Glomerular visceral epithelial cell (primary cell): Measurements from ENCODE around the gene CDH2.

ENCODE experiments used
- DNase-seq: peaks from one replicate; pipeline ENCODE4 v3.0.0-alpha.2; 2016; ENCODE audit errors: extremely low spot score

CDH2 gene

GRCh38 chr18:28044036-28044435 is 132.9 kb downstream of the CDH2 start:
- DNase-seq = no peak

- peak; percentile 58 for DNase-seq
Observed at GRCh38 chr18:28043631-28044030, 133.3 kb downstream of the CDH2 start.

- DNase-seq = peak; percentile 66
Observed at GRCh38 chr18:28041366-28041765, 135.6 kb downstream of the CDH2 start.

DNA sequence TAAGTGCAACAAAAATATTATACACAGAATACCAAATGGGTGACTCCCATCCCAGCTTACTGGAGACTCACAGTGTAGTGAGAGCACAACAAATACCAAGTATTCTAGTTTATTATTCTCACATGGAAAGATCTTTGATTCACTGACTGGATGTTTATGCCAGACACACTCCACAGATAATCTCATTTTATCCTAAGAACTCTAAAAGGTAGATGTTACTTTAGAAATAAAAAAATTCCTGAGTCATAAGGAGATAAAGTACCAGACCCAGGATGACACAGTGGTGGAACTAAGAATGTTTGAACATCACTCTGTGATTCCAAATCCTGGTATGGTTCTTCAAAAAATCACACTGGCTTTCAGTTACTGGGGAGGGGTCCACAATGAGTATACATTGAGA is 136.2 kb downstream of the CDH2 start:
- DNase-seq = no peak

- DNase-seq = no peak
Observed at GRCh38 chr18:28040211-28040610, 136.7 kb downstream of the CDH2 start.

DNA sequence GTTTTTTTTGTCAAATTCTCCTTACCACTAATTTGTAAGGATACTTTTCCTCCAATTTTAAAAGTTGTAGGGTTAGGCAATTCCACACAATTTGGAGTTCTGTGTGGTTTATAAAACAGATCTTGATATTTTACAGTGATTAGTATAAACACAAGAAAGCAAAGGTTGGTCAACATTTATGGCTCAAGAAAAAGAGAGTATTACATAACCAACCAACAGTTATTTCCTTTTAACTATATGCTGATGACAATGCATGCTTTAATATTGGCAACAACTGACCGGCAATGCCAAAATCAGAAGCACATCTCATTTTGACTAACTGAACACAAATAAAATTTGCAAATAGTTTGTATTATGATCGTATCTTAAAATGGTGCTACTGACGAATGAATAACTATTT is 137.2 kb downstream of the CDH2 start:
- DNase-seq = no peak

GRCh38 chr18:28039078-28039477 is 137.9 kb downstream of the CDH2 start:
- peak; percentile 54 for DNase-seq

- no peak for DNase-seq
Observed at GRCh38 chr18:28036488-28036887, 140.4 kb downstream of the CDH2 start.

- no peak for DNase-seq
Observed at GRCh38 chr18:28034567-28034966, 142.4 kb downstream of the CDH2 start.

GRCh38 chr18:28032177-28032576 is 144.8 kb downstream of the CDH2 start:
- peak; percentile 15 for DNase-seq

- DNase-seq = no peak
Observed at GRCh38 chr18:28030458-28030857, 146.5 kb downstream of the CDH2 start.

DNA sequence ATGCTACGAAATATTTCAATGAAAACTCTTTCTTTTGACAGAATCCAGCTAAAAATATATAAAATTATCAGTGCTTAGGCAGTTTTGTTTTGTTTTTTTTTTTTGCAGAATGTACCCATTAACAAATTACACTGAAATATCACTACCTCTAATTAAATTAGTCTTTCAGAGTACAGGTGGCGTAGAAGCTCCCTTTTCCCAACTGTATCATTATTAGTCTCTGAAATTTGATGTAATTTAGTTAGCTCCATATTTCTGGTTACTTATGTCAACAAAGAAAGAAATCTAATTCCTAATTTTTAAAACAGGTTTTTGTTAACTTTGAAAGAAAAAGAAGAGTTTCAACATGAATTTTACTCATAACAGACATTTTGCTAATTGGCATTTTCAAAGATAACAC is 149.2 kb downstream of the CDH2 start:
- no peak for DNase-seq

GRCh38 chr18:28019425-28020108 is 157.4 kb downstream of the CDH2 start:
- no peak for DNase-seq

DNA sequence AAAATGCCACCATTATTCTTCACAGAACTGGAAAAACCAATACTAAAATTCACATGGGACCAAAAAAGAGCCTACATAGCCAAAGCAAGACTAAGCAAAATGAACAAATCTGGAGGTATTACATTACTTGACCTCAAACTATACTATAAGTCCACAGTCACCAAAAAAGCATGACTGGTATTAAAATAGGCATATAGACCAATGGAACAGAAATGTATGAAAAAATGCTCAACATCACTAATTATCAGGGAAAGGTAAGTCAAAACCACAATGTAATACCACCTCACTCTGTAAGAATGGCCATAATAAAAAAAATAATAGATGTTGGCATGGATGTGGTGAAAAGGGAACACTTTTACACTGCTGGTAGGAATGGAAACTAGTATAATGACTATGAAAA is 158.6 kb downstream of the CDH2 start:
- DNase-seq = no peak

GRCh38 chr18:28015671-28016070 is 161.3 kb downstream of the CDH2 start:
- DNase-seq = no peak

GRCh38 chr18:28013066-28013465 is 163.9 kb downstream of the CDH2 start:
- no peak for DNase-seq

GRCh38 chr18:28012336-28012735 is 164.6 kb downstream of the CDH2 start:
- DNase-seq = no peak

DNA sequence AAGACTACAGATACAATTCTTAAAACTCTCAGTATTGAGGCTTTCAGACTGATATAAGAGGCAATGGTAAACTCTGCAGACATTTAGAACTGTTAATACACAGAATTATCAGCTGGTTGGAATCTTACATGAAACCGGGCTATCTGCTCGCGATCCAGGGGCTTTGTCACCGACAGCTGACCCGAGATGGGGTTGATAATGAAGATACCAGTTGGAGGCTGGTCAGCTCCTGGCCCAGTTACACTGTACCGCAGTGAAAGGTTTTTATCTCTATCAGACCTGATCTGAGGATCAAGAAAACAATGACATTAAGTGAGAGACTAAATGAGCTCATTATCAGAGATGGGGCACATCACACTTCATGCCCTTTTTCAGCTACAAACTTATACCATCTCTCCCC is 167.3 kb downstream of the CDH2 start:
- no peak for DNase-seq

DNA sequence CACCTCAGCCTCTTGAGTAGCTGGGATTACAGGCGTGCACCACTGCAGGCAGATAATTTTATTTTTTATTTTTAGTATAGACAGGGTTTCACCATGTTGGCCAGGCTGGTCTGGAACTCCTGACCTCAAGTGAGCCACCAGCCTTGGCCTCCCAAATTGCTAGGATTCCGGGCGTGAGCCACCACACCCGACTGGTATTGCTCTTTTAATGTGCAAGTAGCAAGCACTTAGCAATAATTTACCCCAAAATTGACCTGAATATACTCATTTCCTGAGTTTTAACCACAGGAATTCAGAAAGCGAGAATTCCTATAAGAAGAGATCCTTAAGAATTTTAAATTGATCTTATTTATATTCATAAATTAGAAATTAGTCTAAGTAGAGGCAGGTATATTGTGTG is 169.1 kb downstream of the CDH2 start:
- DNase-seq = peak; percentile 35

GRCh38 chr18:28005164-28005563 is 171.8 kb downstream of the CDH2 start:
- no peak for DNase-seq

- DNase-seq = no peak
Observed at GRCh38 chr18:28004606-28005005, 172.3 kb downstream of the CDH2 start.

DNA sequence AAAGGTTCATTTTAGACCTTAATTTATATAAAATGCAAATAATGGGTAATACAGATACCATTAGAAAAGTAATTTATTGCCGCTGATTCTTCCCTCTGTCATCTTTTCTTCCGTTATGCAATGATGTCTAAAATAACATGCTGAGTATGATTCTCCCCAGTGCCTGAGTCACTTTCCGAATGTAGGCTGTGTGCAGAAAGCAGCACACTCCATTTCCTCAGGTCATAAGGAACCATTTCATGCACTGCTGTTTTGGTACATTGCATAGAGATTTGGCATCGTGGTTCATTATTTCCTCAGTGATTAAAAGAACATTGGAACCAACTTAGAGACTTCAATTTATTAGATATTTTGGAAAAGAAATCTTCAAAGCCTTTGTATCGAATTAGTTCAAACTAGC is 173.5 kb downstream of the CDH2 start:
- peak; percentile 45 for DNase-seq

GRCh38 chr18:28002841-28003240 is 174.1 kb downstream of the CDH2 start:
- no peak for DNase-seq

GRCh38 chr18:27996801-27997272 is 180.1 kb downstream of the CDH2 start:
- peak; percentile 5 for DNase-seq
